Measurements from ENCODE around the gene RNASE13.

The RNASE13 gene

DNA sequence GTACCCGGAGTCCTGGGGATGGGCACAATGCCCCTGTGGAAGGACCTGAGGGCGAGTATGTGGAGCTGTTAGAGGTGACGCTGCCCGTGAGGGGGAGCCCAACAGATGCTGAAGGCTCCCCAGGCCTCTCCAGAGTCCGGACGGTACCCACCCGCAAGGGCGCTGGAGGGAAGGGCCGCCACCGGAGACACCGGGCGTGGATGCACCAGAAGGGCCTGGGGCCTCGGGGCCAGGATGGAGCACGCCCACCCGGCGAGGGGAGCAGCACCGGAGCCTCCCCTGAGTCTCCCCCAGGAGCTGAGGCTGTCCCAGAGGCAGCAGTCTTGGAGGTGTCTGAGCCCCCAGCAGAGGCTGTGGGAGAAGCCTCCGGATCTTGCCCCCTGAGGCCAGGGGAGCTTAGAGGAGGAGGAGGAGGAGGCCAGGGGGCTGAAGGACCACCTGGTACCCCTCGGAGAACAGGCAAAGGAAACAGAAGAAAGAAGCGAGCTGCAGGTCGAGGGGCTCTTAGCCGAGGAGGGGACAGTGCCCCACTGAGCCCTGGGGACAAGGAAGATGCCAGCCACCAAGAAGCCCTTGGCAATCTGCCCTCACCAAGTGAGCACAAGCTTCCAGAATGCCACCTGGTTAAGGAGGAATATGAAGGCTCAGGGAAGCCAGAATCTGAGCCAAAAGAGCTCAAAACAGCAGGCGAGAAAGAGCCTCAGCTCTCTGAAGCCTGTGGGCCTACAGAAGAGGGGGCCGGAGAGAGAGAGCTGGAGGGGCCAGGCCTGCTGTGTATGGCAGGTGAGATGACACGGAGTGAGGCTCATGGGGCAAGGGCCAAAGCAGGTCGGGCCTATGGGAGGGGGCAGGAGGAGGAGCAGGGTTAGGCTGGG lies 40.0 kb upstream of the RNASE13 start:
- peak overlapping the region in 8 of 11 experiments; percentile 93 to 99 (median 98); a peak in 12 of 22 replicates for H3K4me2 ChIP-seq
- no peak for TF ChIP-seq Cebpa-rat (IDR thresholded peaks at IDR 0.05)
- peaks cover 32 to 65% (median 49%) of the 10 kb centered on the region in 10 experiments for H3K4me1 ChIP-seq
- no peaks in the 10 kb centered on the region for H3K9me3 ChIP-seq (replicated peaks in 1 of 11)
- H3K36me3 ChIP-seq: peaks cover 25 to 68% (median 54%) of the 10 kb centered on the region in 11 experiments; a peak in 21 of 22 replicates
- H3K27ac ChIP-seq: peak overlapping the region in 8 of 11 experiments; percentile 2 to 97 (median 37); a peak in 11 of 22 replicates
- H3K9ac ChIP-seq: 0 out of 22 replicates have a peak overlapping the region, but pooled peaks of 3 of the 11 experiments have one; percentile 9 to 15 (median 12)
- H3K27me3 ChIP-seq: peaks cover 0 to 7% (median 3%) of the 10 kb centered on the region in 11 experiments; a peak in 20 of 22 replicates
- no peak overlapping the region for H3K4me3 ChIP-seq
- H4K20me1 ChIP-seq: peaks cover 0 to 24% (median 0%) of the 10 kb centered on the region in 11 experiments; a peak in 7 of 22 replicates

DNA sequence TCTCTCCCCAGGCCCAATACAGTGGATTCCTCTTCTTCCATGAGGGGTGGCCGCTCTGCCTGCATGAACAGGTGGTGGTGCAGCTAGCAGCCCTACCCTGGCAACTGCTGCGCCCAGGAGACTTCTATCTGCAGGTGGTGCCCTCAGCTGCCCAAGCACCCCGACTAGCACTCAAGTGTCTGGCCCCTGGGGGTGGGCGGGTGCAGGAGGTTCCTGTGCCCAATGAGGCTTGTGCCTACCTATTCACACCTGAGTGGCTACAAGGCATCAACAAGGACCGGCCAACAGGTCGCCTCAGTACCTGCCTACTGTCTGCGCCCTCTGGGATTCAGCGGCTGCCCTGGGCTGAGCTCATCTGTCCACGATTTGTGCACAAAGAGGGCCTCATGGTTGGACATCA lies 39.3 kb upstream of the RNASE13 start:
- H3K27me3 ChIP-seq: peaks cover 7 to 14% (median 10%) of the 10 kb centered on the region in 11 experiments; a peak in 21 of 22 replicates
- peaks cover 18 to 61% (median 47%) of the 10 kb centered on the region in 11 experiments; a peak in 21 of 22 replicates for H3K36me3 ChIP-seq
- H3K4me2 ChIP-seq: peak overlapping the region; percentile 88 to 99 (median 98); a peak in 21 of 22 replicates
- TF ChIP-seq Cebpa-rat (IDR thresholded peaks at IDR 0.05): no peak
- H3K9ac ChIP-seq: peak overlapping the region in 1 of 11 experiments; percentile 11; a peak in 1 of 22 replicates
- H3K9me3 ChIP-seq (replicated peaks in 1 of 11): no peaks in the 10 kb centered on the region
- peaks cover 39 to 65% (median 54%) of the 10 kb centered on the region in 10 experiments for H3K4me1 ChIP-seq
- H3K4me3 ChIP-seq: no peak overlapping the region
- peaks cover 0 to 23% (median 0%) of the 10 kb centered on the region in 11 experiments; a peak in 8 of 22 replicates for H4K20me1 ChIP-seq
- H3K27ac ChIP-seq: peak overlapping the region in 7 of 11 experiments; percentile 6 to 97 (median 92); a peak in 10 of 22 replicates

DNA sequence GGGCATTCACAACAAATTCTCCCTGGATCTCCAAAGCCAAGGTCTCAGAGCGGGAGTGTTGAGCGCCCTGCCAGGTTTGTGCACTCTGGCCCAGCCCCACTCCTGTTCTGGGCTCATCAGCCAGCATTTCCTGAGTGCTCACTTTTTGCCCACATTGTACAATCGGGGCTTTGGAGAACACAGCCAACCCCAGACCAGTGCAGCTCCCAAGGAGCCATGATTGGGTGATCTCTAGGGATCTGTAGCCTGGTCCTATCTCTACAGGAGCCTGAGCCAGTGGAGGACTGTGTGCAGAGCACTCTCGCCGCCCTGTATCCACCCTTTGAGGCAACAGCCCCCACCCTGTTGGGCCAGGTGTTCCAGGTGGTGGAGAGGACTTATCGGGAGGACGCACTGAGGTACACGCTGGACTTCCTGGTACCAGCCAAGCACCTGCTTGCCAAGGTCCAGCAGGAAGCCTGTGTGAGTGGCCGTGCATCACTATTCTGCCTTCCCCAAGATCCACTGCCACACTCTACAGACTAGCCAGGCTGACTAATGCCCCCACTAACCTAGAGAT lies 38.3 kb upstream of the RNASE13 start:
- TF ChIP-seq Cebpa-rat (IDR thresholded peaks at IDR 0.05): no peak
- H3K36me3 ChIP-seq: peaks cover 10 to 50% (median 36%) of the 10 kb centered on the region in 11 experiments; a peak in 21 of 22 replicates
- peak overlapping the region in 10 of 11 experiments; percentile 83 to 97 (median 92); a peak in 20 of 22 replicates for H3K27ac ChIP-seq
- H3K9me3 ChIP-seq (replicated peaks in 1 of 11): no peaks in the 10 kb centered on the region
- H3K4me3 ChIP-seq: peak overlapping the region in 8 of 10 experiments; percentile 71 to 87 (median 78); a peak in 14 of 20 replicates
- H4K20me1 ChIP-seq: peaks cover 0 to 15% (median 0%) of the 10 kb centered on the region in 11 experiments; a peak in 5 of 22 replicates
- H3K4me1 ChIP-seq: peaks cover 45 to 61% (median 56%) of the 10 kb centered on the region in 10 experiments
- H3K9ac ChIP-seq: peak overlapping the region; percentile 2 to 90 (median 85); a peak in 20 of 22 replicates
- H3K27me3 ChIP-seq: peaks cover 10 to 22% (median 18%) of the 10 kb centered on the region in 11 experiments; a peak in 21 of 22 replicates
- peak overlapping the region; percentile 88 to 99 (median 98) for H3K4me2 ChIP-seq

DNA sequence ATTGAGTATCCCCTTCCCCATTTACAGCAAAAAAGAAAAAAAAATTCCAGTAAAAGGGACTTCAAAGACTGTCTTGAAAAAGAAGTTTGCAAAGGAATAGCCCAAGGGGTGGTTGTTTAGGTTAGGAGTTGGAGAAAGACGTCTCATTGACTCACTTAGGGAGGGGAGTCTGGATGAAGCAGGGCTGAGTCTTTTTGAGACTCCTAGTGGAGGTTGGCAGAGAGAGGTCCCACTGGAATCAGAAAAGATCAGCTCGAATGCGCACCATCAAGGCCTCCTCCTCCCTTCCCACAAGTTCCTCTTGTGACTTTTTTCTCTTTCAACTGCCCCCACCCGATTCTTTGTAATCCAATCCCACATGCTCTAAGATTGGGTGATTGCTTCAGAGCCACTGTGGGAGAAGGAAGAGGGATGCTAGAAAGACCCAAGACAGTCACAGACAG lies 37.4 kb upstream of the RNASE13 start:
- H3K36me3 ChIP-seq: peaks cover 10 to 42% (median 31%) of the 10 kb centered on the region in 11 experiments; a peak in 21 of 22 replicates
- peaks cover 0 to 15% (median 0%) of the 10 kb centered on the region in 11 experiments; a peak in 5 of 22 replicates for H4K20me1 ChIP-seq
- peak overlapping the region; percentile 75 to 90 (median 85); a peak in 21 of 22 replicates for H3K9ac ChIP-seq
- TF ChIP-seq Cebpa-rat (IDR thresholded peaks at IDR 0.05): peak in 8 of 11 experiments; percentile 38 to 71 (median 62); a peak in 13 of 22 replicates
- peak overlapping the region; percentile 71 to 87 (median 78) for H3K4me3 ChIP-seq
- H3K27ac ChIP-seq: peak overlapping the region; percentile 48 to 97 (median 92)
- H3K27me3 ChIP-seq: peaks cover 10 to 22% (median 18%) of the 10 kb centered on the region in 11 experiments; a peak in 21 of 22 replicates
- peaks cover 41 to 59% (median 51%) of the 10 kb centered on the region in 10 experiments for H3K4me1 ChIP-seq
- no peaks in the 10 kb centered on the region for H3K9me3 ChIP-seq (replicated peaks in 1 of 11)
- peak overlapping the region; percentile 88 to 99 (median 98) for H3K4me2 ChIP-seq

DNA sequence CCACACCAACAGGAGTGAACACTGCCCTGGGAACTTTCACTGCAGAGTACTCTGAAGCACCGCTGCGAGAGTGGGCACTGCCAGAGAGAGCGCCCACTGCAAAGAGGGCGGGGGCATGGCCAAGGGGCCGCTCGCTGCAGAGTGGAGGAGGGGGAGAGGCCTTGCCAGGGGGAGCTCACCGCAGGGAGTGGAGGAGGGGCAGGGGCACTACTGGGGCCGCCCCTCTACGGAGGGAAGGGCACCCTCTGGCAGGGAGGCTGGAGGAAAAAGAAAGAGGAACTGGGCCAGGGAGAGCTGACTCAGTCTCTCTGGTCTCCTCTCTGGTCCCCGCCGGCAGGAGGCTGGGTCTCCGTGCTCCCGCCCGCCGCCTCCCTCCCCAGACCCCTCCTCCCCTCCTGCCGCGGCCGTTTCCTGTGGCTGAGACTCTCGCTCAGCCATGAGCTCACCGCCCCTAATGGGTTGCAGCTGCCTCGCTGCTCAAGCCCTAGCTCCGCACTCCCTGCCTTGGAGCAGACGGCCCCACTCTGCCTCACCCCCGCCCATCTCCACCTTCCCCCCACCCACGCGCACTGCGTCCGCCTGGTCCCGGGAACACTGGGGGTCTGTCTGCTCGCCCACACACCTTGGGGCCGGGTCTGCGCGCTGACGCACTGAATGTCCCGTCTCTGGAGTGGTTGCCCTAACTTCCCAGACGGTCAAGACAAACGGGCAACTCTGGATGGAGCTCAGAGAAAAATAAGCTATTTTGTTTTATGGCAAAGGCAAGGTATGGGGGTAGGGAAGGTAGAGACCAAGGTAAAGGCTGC lies 36.8 kb upstream of the RNASE13 start:
- H3K4me1 ChIP-seq: peaks cover 41 to 59% (median 51%) of the 10 kb centered on the region in 10 experiments
- peak overlapping the region; percentile 69 to 97 (median 92) for H3K27ac ChIP-seq

DNA sequence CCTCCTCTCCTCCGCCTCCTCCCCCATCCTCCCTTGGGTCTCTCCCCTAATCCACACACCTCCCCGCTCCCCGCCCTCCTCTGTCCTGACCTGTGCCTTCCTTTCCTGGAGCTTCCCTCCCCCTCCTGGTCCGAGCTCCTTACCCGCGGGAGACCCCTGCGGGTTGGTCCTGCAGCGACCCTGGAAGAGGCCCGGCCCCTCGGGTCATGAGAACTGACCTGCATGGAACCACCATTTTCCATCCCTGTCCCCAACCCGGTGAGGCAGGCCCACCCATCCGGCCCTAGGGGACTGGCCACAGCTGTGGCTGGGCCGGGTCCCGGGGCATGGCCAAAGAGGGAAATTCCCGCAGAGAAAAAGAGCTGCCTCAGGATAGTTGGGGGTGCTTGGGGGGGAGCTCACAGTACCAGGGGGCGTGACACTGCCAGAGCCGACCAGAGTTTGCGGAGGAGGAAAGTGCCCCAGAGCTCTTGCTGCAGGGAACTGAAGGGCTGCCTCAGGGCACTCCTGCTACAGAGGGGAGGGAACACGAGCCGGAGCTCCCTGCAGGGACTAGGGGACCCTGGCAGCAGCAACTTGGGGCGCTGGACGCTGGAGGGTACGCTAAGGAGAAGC lies 36.1 kb upstream of the RNASE13 start:
- Histone ChIP-seq H3K9me3 (replicated peaks in 1 of 11) (no peaks in the 10 kb centered on the region), H3K4me1 (peaks cover 41 to 59% (median 51%) of the 10 kb centered on the region in 10 experiments), H3K27ac (peak overlapping the region; percentile 69 to 97 (median 92)), H4K20me1 (peaks cover 0 to 15% (median 0%) of the 10 kb centered on the region in 11 experiments; a peak in 5 of 22 replicates), H3K27me3 (peaks cover 10 to 22% (median 18%) of the 10 kb centered on the region in 11 experiments; a peak in 21 of 22 replicates), H3K4me3 (peak overlapping the region; percentile 71 to 87 (median 78)), H3K36me3 (peaks cover 0 to 29% (median 18%) of the 10 kb centered on the region in 11 experiments; a peak in 19 of 22 replicates), H3K4me2 (peak overlapping the region; percentile 88 to 99 (median 98)), H3K9ac (peak overlapping the region; percentile 84 to 90 (median 86))
- no peak for TF ChIP-seq Cebpa-rat (IDR thresholded peaks at IDR 0.05)

More for the DNA sequence above, 36.8 kb upstream of the RNASE13 start:
- no peak for TF ChIP-seq Cebpa-rat (IDR thresholded peaks at IDR 0.05)
- Histone ChIP-seq H4K20me1 (peaks cover 0 to 15% (median 0%) of the 10 kb centered on the region in 11 experiments; a peak in 5 of 22 replicates), H3K27me3 (peaks cover 10 to 22% (median 18%) of the 10 kb centered on the region in 11 experiments; a peak in 21 of 22 replicates), H3K36me3 (peaks cover 4 to 36% (median 25%) of the 10 kb centered on the region in 11 experiments; a peak in 21 of 22 replicates), H3K4me3 (peak overlapping the region; percentile 71 to 87 (median 78)), H3K4me2 (peak overlapping the region; percentile 88 to 99 (median 98)), H3K9me3 (replicated peaks in 1 of 11) (no peaks in the 10 kb centered on the region), H3K9ac (peak overlapping the region; percentile 84 to 90 (median 86))

DNA sequence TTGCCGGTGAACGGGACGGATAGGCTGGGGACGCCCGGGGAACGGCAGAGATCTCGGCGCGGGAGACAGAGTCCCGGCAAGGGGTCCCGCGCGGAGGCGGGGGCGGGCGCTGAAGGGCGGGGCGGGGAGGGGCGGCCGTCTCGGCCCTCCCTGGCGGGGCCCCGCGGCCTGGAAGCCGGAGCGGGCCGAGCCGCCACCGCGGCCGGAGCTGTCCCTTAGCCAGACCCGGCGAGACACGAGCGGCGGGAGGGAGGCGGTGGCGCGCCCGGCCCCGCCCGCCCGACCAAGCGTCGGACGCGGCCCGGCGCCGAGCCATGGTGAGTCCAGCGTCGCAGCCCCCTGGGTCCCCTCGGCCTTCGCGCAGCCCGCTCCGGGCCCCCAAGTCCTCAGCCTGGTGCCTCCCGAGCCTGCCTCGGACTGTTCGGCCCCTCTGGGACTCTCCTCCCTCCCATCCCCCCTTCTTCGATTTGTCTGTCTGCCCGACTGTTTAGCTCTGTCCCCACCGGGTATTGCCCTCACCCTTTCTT lies 35.5 kb upstream of the RNASE13 start, which contains the start of gene ARHGEF40:
ARHGEF40 (plus strand) TSS at position 222 of the 527 bp plus-strand sequence; CDS start at position 315, 93 bp downstream.
- TF ChIP-seq Cebpa-rat (IDR thresholded peaks at IDR 0.05): no peak
- Histone ChIP-seq H3K9ac (peak within 1 kb of the TSS; percentile 84 to 90 (median 86)), H3K27me3 (peaks cover 10 to 22% (median 18%) of the 10 kb centered on the region in 11 experiments; a peak in 21 of 22 replicates), H3K36me3 (peaks cover 0 to 23% (median 12%) of the 10 kb centered on the region in 11 experiments; a peak in 16 of 22 replicates), H4K20me1 (peaks cover 0 to 14% (median 0%) of the 10 kb centered on the region in 11 experiments; a peak in 5 of 22 replicates), H3K4me3 (peak within 1 kb of the TSS; percentile 71 to 87 (median 78)), H3K9me3 (replicated peaks in 1 of 11) (no peaks in the 10 kb centered on the region), H3K4me1 (peaks cover 41 to 59% (median 51%) of the 10 kb centered on the region in 10 experiments), H3K27ac (peak within 1 kb of the TSS; percentile 69 to 97 (median 92)), H3K4me2 (peak within 1 kb of the TSS; percentile 88 to 99 (median 98))

Measured in BLaER1 treated with 17β-estradiol and CSF1 and Interleukin-3, amounts not matched to agents 10 nM and 100 nM (cell line).